ENCODE results near the gene MT1B.

MT1B gene

DNA sequence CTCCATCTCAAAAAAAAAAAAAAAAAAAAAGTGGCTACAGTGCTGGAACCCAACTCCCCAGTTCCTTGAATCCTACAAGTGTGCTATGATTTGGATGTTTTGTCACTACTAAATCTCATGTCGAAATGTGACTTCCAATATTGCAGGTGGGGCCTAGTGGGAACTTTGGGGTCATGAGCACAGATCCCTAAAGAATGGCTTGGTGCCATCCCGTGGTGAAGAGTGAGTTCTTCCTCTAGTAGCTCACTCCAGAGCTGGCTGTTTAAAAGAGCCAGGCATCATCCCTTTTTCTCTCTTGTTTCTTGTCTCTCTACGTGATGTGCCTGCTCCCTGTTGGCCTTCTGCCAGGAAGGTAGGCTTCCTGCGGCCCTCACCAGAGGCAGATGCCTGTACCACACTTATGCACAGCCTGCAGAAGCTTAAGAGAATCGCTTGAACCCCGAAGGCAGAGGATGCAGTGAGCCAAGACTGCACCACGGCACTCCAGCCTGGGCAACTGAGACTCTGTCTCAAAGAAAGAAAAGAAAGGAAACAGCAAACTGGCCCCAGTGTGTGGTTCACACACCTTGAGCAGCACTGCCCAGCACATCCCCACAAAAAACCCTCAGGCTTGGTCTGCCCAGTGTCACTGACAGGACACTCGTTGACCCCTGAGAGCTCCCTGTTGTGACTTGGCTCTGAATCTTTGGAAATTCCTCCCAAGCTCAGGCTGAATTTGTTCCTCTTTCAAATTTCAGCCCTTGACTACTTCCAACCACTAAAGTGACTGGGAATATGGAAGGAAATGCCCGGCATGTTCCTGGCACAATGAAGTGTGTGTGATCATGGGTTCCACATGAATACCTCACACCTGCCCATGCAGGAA lies 23.0 kb upstream of the MT1B start:
- peak overlapping the region; percentile 67; the same call in 1 of the 2 replicates for H3K4me2 ChIP-seq (ENCODE audit: low read length)
- H3K27ac ChIP-seq (ENCODE audit: low read length): no peak overlapping the region
- H3K4me3 ChIP-seq (ENCODE audit: low read length): no peak overlapping the region
- H3K9ac ChIP-seq (ENCODE audit: low read length): no peak overlapping the region
- no peaks in the 10 kb centered on the region for H4K20me1 ChIP-seq (ENCODE audit: insufficient read depth, low read length)
- H2AFZ ChIP-seq (ENCODE audit: low read depth, low read length): no peak overlapping the region
- no peaks in the 10 kb centered on the region for H3K9me3 ChIP-seq (ENCODE audit: insufficient read depth, low read length)
- peaks cover 24% of the 10 kb centered on the region for H3K4me1 ChIP-seq (ENCODE audit: low read length)
- peaks cover 16% of the 10 kb centered on the region for H3K27me3 ChIP-seq (ENCODE audit: low read depth, low read length)
- TF ChIP-seq, protein P1, sequence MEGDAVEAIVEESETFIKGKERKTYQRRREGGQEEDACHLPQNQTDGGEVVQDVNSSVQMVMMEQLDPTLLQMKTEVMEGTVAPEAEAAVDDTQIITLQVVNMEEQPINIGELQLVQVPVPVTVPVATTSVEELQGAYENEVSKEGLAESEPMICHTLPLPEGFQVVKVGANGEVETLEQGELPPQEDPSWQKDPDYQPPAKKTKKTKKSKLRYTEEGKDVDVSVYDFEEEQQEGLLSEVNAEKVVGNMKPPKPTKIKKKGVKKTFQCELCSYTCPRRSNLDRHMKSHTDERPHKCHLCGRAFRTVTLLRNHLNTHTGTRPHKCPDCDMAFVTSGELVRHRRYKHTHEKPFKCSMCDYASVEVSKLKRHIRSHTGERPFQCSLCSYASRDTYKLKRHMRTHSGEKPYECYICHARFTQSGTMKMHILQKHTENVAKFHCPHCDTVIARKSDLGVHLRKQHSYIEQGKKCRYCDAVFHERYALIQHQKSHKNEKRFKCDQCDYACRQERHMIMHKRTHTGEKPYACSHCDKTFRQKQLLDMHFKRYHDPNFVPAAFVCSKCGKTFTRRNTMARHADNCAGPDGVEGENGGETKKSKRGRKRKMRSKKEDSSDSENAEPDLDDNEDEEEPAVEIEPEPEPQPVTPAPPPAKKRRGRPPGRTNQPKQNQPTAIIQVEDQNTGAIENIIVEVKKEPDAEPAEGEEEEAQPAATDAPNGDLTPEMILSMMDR (IDR thresholded peaks at IDR 0.05; ENCODE audit: low read depth, low read length): no peak
- TF ChIP-seq EZH2phosphoT487 (IDR thresholded peaks at IDR 0.05; ENCODE audit: low read depth): no peak
- no peaks in the 10 kb centered on the region for H3K36me3 ChIP-seq (replicated peaks; ENCODE audit: low read depth, low read length)
- H3K79me2 ChIP-seq (ENCODE audit: low read length): no peaks in the 10 kb centered on the region

DNA sequence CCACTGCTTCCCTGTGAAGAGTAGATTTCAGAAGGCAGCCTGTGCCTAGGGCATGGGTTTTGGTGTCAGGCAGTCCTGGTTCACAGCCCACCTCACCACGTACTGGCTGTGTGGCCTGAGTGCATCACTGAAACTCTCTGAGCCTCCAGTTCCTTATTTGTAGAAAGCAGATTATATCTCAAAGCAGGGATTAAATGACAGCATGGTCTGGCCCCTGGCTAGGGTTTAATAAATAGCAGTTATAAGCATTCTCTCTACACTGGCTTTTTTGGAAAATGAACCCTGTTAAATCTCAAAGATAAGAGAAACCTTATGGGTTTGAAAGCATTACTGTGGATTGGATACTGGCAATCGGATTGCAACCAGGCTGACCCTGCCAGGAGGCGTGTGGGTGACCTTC lies 22.2 kb upstream of the MT1B start:
- no peak overlapping the region for H3K9ac ChIP-seq (ENCODE audit: low read length)
- TF ChIP-seq EZH2phosphoT487 (IDR thresholded peaks at IDR 0.05; ENCODE audit: low read depth): no peak
- TF ChIP-seq, protein P1 (IDR thresholded peaks at IDR 0.05; ENCODE audit: low read depth, low read length): no peak
- 0 out of 2 replicates have a peak overlapping the region, but pooled peaks have one; percentile 30 for H3K27ac ChIP-seq (ENCODE audit: low read length)
- H3K27me3 ChIP-seq (ENCODE audit: low read depth, low read length): peaks cover 24% of the 10 kb centered on the region
- no peak overlapping the region for H3K4me3 ChIP-seq (ENCODE audit: low read length)
- peak overlapping the region; percentile 67 for H3K4me2 ChIP-seq (ENCODE audit: low read length)
- no peaks in the 10 kb centered on the region for H3K79me2 ChIP-seq (ENCODE audit: low read length)
- H3K36me3 ChIP-seq (replicated peaks; ENCODE audit: low read depth, low read length): no peaks in the 10 kb centered on the region
- H3K4me1 ChIP-seq (ENCODE audit: low read length): peaks cover 24% of the 10 kb centered on the region
- H3K9me3 ChIP-seq (ENCODE audit: insufficient read depth, low read length): no peaks in the 10 kb centered on the region
- H4K20me1 ChIP-seq (ENCODE audit: insufficient read depth, low read length): no peaks in the 10 kb centered on the region
- no peak overlapping the region for H2AFZ ChIP-seq (ENCODE audit: low read depth, low read length)

DNA sequence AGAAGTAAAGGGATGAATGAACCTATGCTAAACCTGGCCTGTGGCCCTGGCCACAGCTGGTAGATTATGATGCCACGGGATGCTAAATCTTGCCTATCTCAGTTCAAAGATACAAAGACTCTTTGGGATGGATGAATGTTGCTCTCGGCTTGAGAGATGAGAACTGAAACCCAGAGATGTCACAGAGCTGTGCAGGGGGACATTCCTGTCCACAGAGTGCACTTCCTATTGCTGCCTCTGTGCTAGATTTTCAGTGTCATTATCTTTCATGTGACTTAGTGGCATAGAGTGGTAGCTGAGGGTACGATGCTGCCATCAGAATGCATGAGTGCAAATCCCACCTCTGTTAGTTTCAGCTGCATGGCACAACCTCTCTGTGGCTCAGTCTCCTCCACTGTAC lies 21.6 kb upstream of the MT1B start:
- H3K79me2 ChIP-seq (ENCODE audit: low read length): no peaks in the 10 kb centered on the region
- no peaks in the 10 kb centered on the region for H3K9me3 ChIP-seq (ENCODE audit: insufficient read depth, low read length)
- H3K36me3 ChIP-seq (replicated peaks; ENCODE audit: low read depth, low read length): no peaks in the 10 kb centered on the region
- no peak overlapping the region for H2AFZ ChIP-seq (ENCODE audit: low read depth, low read length)
- H3K27me3 ChIP-seq (ENCODE audit: low read depth, low read length): peaks cover 28% of the 10 kb centered on the region
- no peaks in the 10 kb centered on the region for H4K20me1 ChIP-seq (ENCODE audit: insufficient read depth, low read length)
- H3K4me3 ChIP-seq (ENCODE audit: low read length): no peak overlapping the region
- H3K4me1 ChIP-seq (ENCODE audit: low read length): peaks cover 24% of the 10 kb centered on the region
- H3K9ac ChIP-seq (ENCODE audit: low read length): no peak overlapping the region
- H3K4me2 ChIP-seq (ENCODE audit: low read length): peak overlapping the region; percentile 67
- peak overlapping the region; percentile 30; the same call in 1 of the 2 replicates for H3K27ac ChIP-seq (ENCODE audit: low read length)
- TF ChIP-seq, protein P1 (IDR thresholded peaks at IDR 0.05; ENCODE audit: low read depth, low read length): no peak
- no peak for TF ChIP-seq EZH2phosphoT487 (IDR thresholded peaks at IDR 0.05; ENCODE audit: low read depth)

DNA sequence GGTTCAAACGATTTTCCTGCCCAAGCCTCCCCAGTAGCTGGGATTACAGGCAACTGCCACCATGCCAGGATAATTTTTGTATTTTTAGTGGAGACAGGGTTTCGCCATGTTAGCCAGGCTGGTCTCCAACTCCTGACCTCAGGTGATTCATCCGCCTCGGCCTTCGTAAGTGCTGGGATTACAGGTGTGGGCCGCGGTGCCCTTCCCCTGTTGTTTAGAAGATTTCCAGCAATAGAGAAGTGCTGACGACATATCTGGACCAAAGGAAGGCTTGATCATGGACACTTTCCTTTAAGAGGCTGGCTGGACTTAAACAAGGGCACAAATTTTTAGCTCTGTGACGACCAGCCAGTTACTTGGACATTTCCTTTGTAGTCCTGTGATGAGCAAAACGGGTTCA lies 20.5 kb upstream of the MT1B start:
- Histone ChIP-seq H3K36me3 (replicated peaks; ENCODE audit: low read depth, low read length) (no peaks in the 10 kb centered on the region), H3K4me2 (ENCODE audit: low read length) (no peak overlapping the region), H3K9me3 (ENCODE audit: insufficient read depth, low read length) (no peaks in the 10 kb centered on the region), H4K20me1 (ENCODE audit: insufficient read depth, low read length) (no peaks in the 10 kb centered on the region), H3K27me3 (ENCODE audit: low read depth, low read length) (peaks cover 18% of the 10 kb centered on the region), H3K4me1 (ENCODE audit: low read length) (peaks cover 24% of the 10 kb centered on the region), H3K79me2 (ENCODE audit: low read length) (no peaks in the 10 kb centered on the region), H3K27ac (ENCODE audit: low read length) (no peak overlapping the region), H2AFZ (ENCODE audit: low read depth, low read length) (no peak overlapping the region), H3K9ac (ENCODE audit: low read length) (no peak overlapping the region), H3K4me3 (ENCODE audit: low read length) (no peak overlapping the region)
- TF ChIP-seq, protein P1 (IDR thresholded peaks at IDR 0.05; ENCODE audit: low read depth, low read length): no peak
- no peak for TF ChIP-seq EZH2phosphoT487 (IDR thresholded peaks at IDR 0.05; ENCODE audit: low read depth)

All from OCI-LY3 (cell line).